Measurements from ENCODE around the gene CMC4.

The CMC4 gene

GRCh38 chrX:155070975-155071693, at the start of gene CMC4, which contains the start of the genes BRCC3 and MTCP1:
Gene CMC4 (minus strand): TSS chrX:155071136. CDS start chrX:155064023, 7,113 bp downstream.
Gene BRCC3 (plus strand): TSS chrX:155071508. CDS start chrX:155071528, 20 bp downstream.
Gene MTCP1 (minus strand): TSS chrX:155071136. CDS start chrX:155066010, 5,126 bp downstream.
- no peak for TF ChIP-seq CTCF (IDR thresholded peaks at IDR 0.05; ENCODE audit: extremely low read depth, insufficient read depth, missing control alignments)
- in situ Hi-C loops (cut with MboI; ENCODE audit: low pct_unique_long_range_greater_than_20kb, low sequenced_read_pairs, unreplicated experiment) = no loop called here
- peak; percentile 92 for DNase-seq (ENCODE audit: low spot score)

GRCh38 chrX:155115174-155115819, 44.4 kb upstream of the CMC4 start:
- no peak for DNase-seq (ENCODE audit: low spot score)
- in situ Hi-C loops (cut with MboI; ENCODE audit: low pct_unique_long_range_greater_than_20kb, low sequenced_read_pairs, unreplicated experiment) = no loop called here
- no peak for TF ChIP-seq CTCF (IDR thresholded peaks at IDR 0.05; ENCODE audit: extremely low read depth, insufficient read depth, missing control alignments)

- in situ Hi-C loops (cut with MboI; ENCODE audit: low pct_unique_long_range_greater_than_20kb, low sequenced_read_pairs, unreplicated experiment) = no loop called here
- DNase-seq (ENCODE audit: low spot score) = no peak
- no peak for TF ChIP-seq CTCF (IDR thresholded peaks at IDR 0.05; ENCODE audit: extremely low read depth, insufficient read depth, missing control alignments)
These were observed 42.2 kb upstream of the CMC4 start for GRCh38 chrX:155113097-155113496.

GRCh38 chrX:155112171-155112570, 41.2 kb upstream of the CMC4 start:
- no peak for DNase-seq (ENCODE audit: low spot score)
- no peak for TF ChIP-seq CTCF (IDR thresholded peaks at IDR 0.05; ENCODE audit: extremely low read depth, insufficient read depth, missing control alignments)

GRCh38 chrX:155108427-155108826, 37.5 kb upstream of the CMC4 start:
- no peak for TF ChIP-seq CTCF (IDR thresholded peaks at IDR 0.05; ENCODE audit: extremely low read depth, insufficient read depth, missing control alignments)
- no peak for DNase-seq (ENCODE audit: low spot score)
- in situ Hi-C loops (cut with MboI; ENCODE audit: low pct_unique_long_range_greater_than_20kb, low sequenced_read_pairs, unreplicated experiment) = no loop called here

More at GRCh38 chrX:155112171-155112570, 41.2 kb upstream of the CMC4 start:
- in situ Hi-C loops (cut with MboI; ENCODE audit: low pct_unique_long_range_greater_than_20kb, low sequenced_read_pairs, unreplicated experiment) = no loop called here

- no peak for DNase-seq (ENCODE audit: low spot score)
- no peak for TF ChIP-seq CTCF (IDR thresholded peaks at IDR 0.05; ENCODE audit: extremely low read depth, insufficient read depth, missing control alignments)
- in situ Hi-C loops (cut with MboI; ENCODE audit: low pct_unique_long_range_greater_than_20kb, low sequenced_read_pairs, unreplicated experiment) = no loop called here
These were observed 35.0 kb upstream of the CMC4 start for GRCh38 chrX:155105919-155106318.
